Effector CD4-positive, alpha-beta T cell (primary cell): ENCODE results near the gene INSRR.

Experiments
- DNase-seq: peaks from one replicate; pipeline ENCODE4 v3.0.0-alpha.2; 2020

Gene INSRR

GRCh38 chr1:156823210-156823790 is 35.6 kb downstream of the INSRR start:
- no peak for DNase-seq

GRCh38 chr1:156822680-156823079 is 36.2 kb downstream of the INSRR start:
- DNase-seq = no peak

- DNase-seq = no peak
These were observed 37.1 kb downstream of the INSRR start for GRCh38 chr1:156821801-156822200.

GRCh38 chr1:156816561-156817328 is 42.2 kb downstream of the INSRR start, which contains the start of gene SH2D2A:
SH2D2A (minus strand) TSS chr1:156816848; CDS start chr1:156816708, 140 bp downstream.
- peak; percentile 94 for DNase-seq

GRCh38 chr1:156815961-156816422 is 42.9 kb downstream of the INSRR start:
- DNase-seq = no peak

GRCh38 chr1:156815307-156815826 is 43.5 kb downstream of the INSRR start:
- DNase-seq = no peak

- DNase-seq = peak; percentile 59
These were observed 44.2 kb downstream of the INSRR start for GRCh38 chr1:156814571-156815260.

GRCh38 chr1:156813750-156814570 is 45.0 kb downstream of the INSRR start:
- DNase-seq = peak; percentile 71

GRCh38 chr1:156813298-156813697 is 45.6 kb downstream of the INSRR start:
- no peak for DNase-seq

GRCh38 chr1:156812293-156812990 is 46.5 kb downstream of the INSRR start:
- no peak for DNase-seq

GRCh38 chr1:156811168-156811567 is 47.7 kb downstream of the INSRR start:
- no peak for DNase-seq

GRCh38 chr1:156809711-156810366 is 49.1 kb downstream of the INSRR start:
- DNase-seq = no peak

GRCh38 chr1:156809281-156809680 is 49.6 kb downstream of the INSRR start:
- no peak for DNase-seq

- DNase-seq = no peak
These were observed 50.5 kb downstream of the INSRR start for GRCh38 chr1:156808186-156809030.

- DNase-seq = no peak
These were observed 51.3 kb downstream of the INSRR start for GRCh38 chr1:156807627-156808026.

GRCh38 chr1:156806512-156807440 is 52.1 kb downstream of the INSRR start:
- DNase-seq = no peak

GRCh38 chr1:156805766-156806511 is 53.0 kb downstream of the INSRR start:
- DNase-seq = no peak

- DNase-seq = no peak
These were observed 54.2 kb downstream of the INSRR start for GRCh38 chr1:156804572-156805243.
